Activated CD4-positive, alpha-beta T cell treated with anti-CD3 and anti-CD28 coated beads, Interleukin-2, amount 10 ng/mL, durations not matched to agents 24 days and 14 days (primary cell): ENCODE measurements around the gene C19orf44. TPM values are rescaled to one million over a fixed set of nuclear protein-coding genes. Genes with fewer than 3 reads are reported as not detected.

Experiments
- DNase-seq: peaks from one replicate; pipeline ENCODE4 v3.0.0; 2022
- H3K27ac Mint-ChIP-seq: one replicate; pipeline ENCODE4 v1.8.0; 2022; ENCODE audit warnings: mild to moderate bottlenecking, mixed read lengths
- H3K27me3 Mint-ChIP-seq: one replicate; pipeline ENCODE4 v1.8.0; 2022; ENCODE audit warnings: mixed read lengths
- H3K36me3 Mint-ChIP-seq: one replicate; pipeline ENCODE4 v1.8.0; 2022; ENCODE audit warnings: low read depth, mild to moderate bottlenecking, mixed read lengths
- H3K4me1 Mint-ChIP-seq: one replicate; pipeline ENCODE4 v1.8.0; 2021; ENCODE audit warnings: mixed read lengths
- H3K4me3 Mint-ChIP-seq: one replicate; pipeline ENCODE4 v1.8.0; 2022; ENCODE audit warnings: mild to moderate bottlenecking, moderate library complexity, mixed read lengths
- H3K9me3 Mint-ChIP-seq: one replicate; pipeline ENCODE4 v1.8.0; 2021; ENCODE audit warnings: mixed read lengths
- intact Hi-C: fragments of 100-400 bp; cut with micrococcal nuclease; formaldehyde crosslinking; loops from one replicate; pipeline ENCODE4 v1.15.1; 2023
- total RNA-seq: library from RNA; stranded (reverse); gene quantifications from 2 replicates; pipeline ENCODE4 v1.2.3, GENCODE V29; 2022

The C19orf44 gene
- total RNA-seq, 1 donor from 2014 or later = 4.9 TPM

- Mint-ChIP-seq H3K4me1 (peaks cover 2% of the 10 kb centered on the region), H3K4me3 (no peak overlapping the region), H3K36me3 (peaks cover 38% of the 10 kb centered on the region), H3K9me3 (no peaks in the 10 kb centered on the region), H3K27me3 (no peaks in the 10 kb centered on the region), H3K27ac (no peak overlapping the region)
- DNase-seq = no peak
- intact Hi-C loops = no loop called here
Observed at GRCh38 chr19:16516381-16516780, 20.2 kb downstream of the C19orf44 start.

- Mint-ChIP-seq H3K9me3 (no peaks in the 10 kb centered on the region), H3K4me1 (peaks cover 2% of the 10 kb centered on the region), H3K36me3 (peaks cover 38% of the 10 kb centered on the region), H3K27me3 (no peaks in the 10 kb centered on the region), H3K27ac (no peak overlapping the region), H3K4me3 (no peak overlapping the region)
- DNase-seq = no peak
- intact Hi-C loops = no loop called here
Observed at GRCh38 chr19:16516923-16517610, 20.9 kb downstream of the C19orf44 start.

GRCh38 chr19:16518061-16518460 lies 21.9 kb downstream of the C19orf44 start:
- H3K9me3 Mint-ChIP-seq = no peaks in the 10 kb centered on the region
- intact Hi-C loops = no loop called here
- no peak overlapping the region for H3K27ac Mint-ChIP-seq
- no peak overlapping the region for H3K4me3 Mint-ChIP-seq
- no peaks in the 10 kb centered on the region for H3K27me3 Mint-ChIP-seq
- H3K4me1 Mint-ChIP-seq = no peaks in the 10 kb centered on the region
- H3K36me3 Mint-ChIP-seq = peaks cover 44% of the 10 kb centered on the region
- DNase-seq = no peak

- intact Hi-C loops = no loop called here
- H3K4me3 Mint-ChIP-seq = no peak overlapping the region
- no peak for DNase-seq
- no peaks in the 10 kb centered on the region for H3K9me3 Mint-ChIP-seq
- peaks cover 48% of the 10 kb centered on the region for H3K36me3 Mint-ChIP-seq
- no peak overlapping the region for H3K27ac Mint-ChIP-seq
- no peaks in the 10 kb centered on the region for H3K4me1 Mint-ChIP-seq
- no peaks in the 10 kb centered on the region for H3K27me3 Mint-ChIP-seq
Observed at GRCh38 chr19:16518483-16519229, 22.5 kb downstream of the C19orf44 start.

- no peaks in the 10 kb centered on the region for H3K27me3 Mint-ChIP-seq
- intact Hi-C loops = no loop called here
- peaks cover 54% of the 10 kb centered on the region for H3K36me3 Mint-ChIP-seq
- no peak overlapping the region for H3K4me3 Mint-ChIP-seq
- H3K4me1 Mint-ChIP-seq = no peaks in the 10 kb centered on the region
- no peaks in the 10 kb centered on the region for H3K9me3 Mint-ChIP-seq
- H3K27ac Mint-ChIP-seq = no peak overlapping the region
- no peak for DNase-seq
Observed at GRCh38 chr19:16519230-16519687, 23.1 kb downstream of the C19orf44 start.

- Mint-ChIP-seq H3K4me3 (no peak overlapping the region), H3K27ac (no peak overlapping the region), H3K9me3 (no peaks in the 10 kb centered on the region), H3K36me3 (peaks cover 56% of the 10 kb centered on the region), H3K4me1 (no peaks in the 10 kb centered on the region), H3K27me3 (no peaks in the 10 kb centered on the region)
- intact Hi-C loops = no loop called here
- DNase-seq = no peak
Observed at GRCh38 chr19:16520074-16520973, 24.1 kb downstream of the C19orf44 start.

- H3K36me3 Mint-ChIP-seq = peaks cover 62% of the 10 kb centered on the region
- no peak overlapping the region for H3K4me3 Mint-ChIP-seq
Observed at GRCh38 chr19:16520986-16521624, 24.9 kb downstream of the C19orf44 start.

GRCh38 chr19:16521715-16522289 lies 25.6 kb downstream of the C19orf44 start:
- Mint-ChIP-seq H3K36me3 (peaks cover 65% of the 10 kb centered on the region), H3K9me3 (no peaks in the 10 kb centered on the region), H3K27ac (no peak overlapping the region), H3K4me1 (no peaks in the 10 kb centered on the region), H3K27me3 (no peaks in the 10 kb centered on the region), H3K4me3 (no peak overlapping the region)
- intact Hi-C loops = no loop called here
- DNase-seq = no peak

More at GRCh38 chr19:16520986-16521624, 24.9 kb downstream of the C19orf44 start:
- Mint-ChIP-seq H3K9me3 (no peaks in the 10 kb centered on the region), H3K27me3 (no peaks in the 10 kb centered on the region), H3K27ac (no peak overlapping the region), H3K4me1 (no peaks in the 10 kb centered on the region)
- DNase-seq = no peak
- intact Hi-C loops = no loop called here

- Mint-ChIP-seq H3K36me3 (peaks cover 62% of the 10 kb centered on the region), H3K27me3 (no peaks in the 10 kb centered on the region), H3K27ac (no peak overlapping the region), H3K9me3 (no peaks in the 10 kb centered on the region), H3K4me1 (no peaks in the 10 kb centered on the region), H3K4me3 (no peak overlapping the region)
- intact Hi-C loops = no loop called here
- no peak for DNase-seq
Observed at GRCh38 chr19:16522559-16523377, 26.6 kb downstream of the C19orf44 start.

- Mint-ChIP-seq H3K4me3 (no peak overlapping the region), H3K27me3 (no peaks in the 10 kb centered on the region), H3K9me3 (no peaks in the 10 kb centered on the region), H3K36me3 (peaks cover 59% of the 10 kb centered on the region), H3K4me1 (no peaks in the 10 kb centered on the region), H3K27ac (no peak overlapping the region)
- intact Hi-C loops = no loop called here
- no peak for DNase-seq
Observed at GRCh38 chr19:16524991-16525734, 29.0 kb downstream of the C19orf44 start.

- Mint-ChIP-seq H3K27ac (no peak overlapping the region), H3K36me3 (peaks cover 56% of the 10 kb centered on the region), H3K4me3 (no peak overlapping the region), H3K27me3 (no peaks in the 10 kb centered on the region), H3K9me3 (no peaks in the 10 kb centered on the region), H3K4me1 (no peaks in the 10 kb centered on the region)
- intact Hi-C loops = no loop called here
- no peak for DNase-seq
Observed at GRCh38 chr19:16525751-16526481, 29.7 kb downstream of the C19orf44 start.
